GM23338 (cell line): ENCODE measurements around the gene ANKRD13C. TPM values are rescaled to one million over a fixed set of nuclear protein-coding genes. Genes with fewer than 3 reads are reported as not detected.

Experiments used
- ATAC-seq: fragments of 200-7000 bp; cut with Tn5 transposase; 3 replicates; pipeline ENCODE4 v1.9.1; 2020
- DNase-seq: peaks from one replicate; pipeline ENCODE4 v3.0.0-alpha.2; 2015; ENCODE audit warnings: low spot score
- H2AFZ ChIP-seq: fragments of 200-600 bp; sonication (generic); 2 replicates; pipeline ENCODE4 v1.8.0; 2016; ENCODE audit warnings: antibody characterized with exemption, mild to moderate bottlenecking, moderate library complexity
- H3F3A ChIP-seq: fragments of 200-600 bp; sonication (generic); replicated peaks from 2 replicates; pipeline ENCODE4 v1.8.0; 2017; ENCODE audit warnings: antibody characterized with exemption, mixed run types, low read depth
- H3K27ac ChIP-seq: fragments of 200-600 bp; sonication (generic); 2 replicates; pipeline ENCODE4 v1.6.1; 2016; ENCODE audit warnings: low read depth
- H3K27me3 ChIP-seq: fragments of 200-600 bp; sonication (generic); 2 replicates; pipeline ENCODE4 v1.8.0; 2016; ENCODE audit warnings: mild to moderate bottlenecking, mixed run types, moderate library complexity; ENCODE audit not compliant: insufficient read depth
- H3K36me3 ChIP-seq: fragments of 200-600 bp; sonication (generic); 2 replicates; pipeline ENCODE4 v1.8.0; 2016; ENCODE audit warnings: mild to moderate bottlenecking; ENCODE audit not compliant: insufficient read depth
- H3K4me1 ChIP-seq: fragments of 200-600 bp; sonication (generic); 2 replicates; pipeline ENCODE4 v1.8.0; 2016; ENCODE audit warnings: mild to moderate bottlenecking, moderate library complexity; ENCODE audit not compliant: insufficient read depth
- H3K4me2 ChIP-seq: fragments of 200-600 bp; sonication (generic); 2 replicates; pipeline ENCODE4 v1.7.1; 2017; ENCODE audit warnings: mixed run types
- H3K4me3 ChIP-seq: fragments of 200-600 bp; sonication (generic); 2 replicates; pipeline ENCODE4 v1.6.1; 2016; ENCODE audit warnings: mixed run types
- H3K79me2 ChIP-seq: fragments of 200-600 bp; sonication (generic); replicated peaks from 2 replicates; pipeline ENCODE4 v1.8.0; 2017; ENCODE audit warnings: mild to moderate bottlenecking; ENCODE audit not compliant: insufficient read depth
- H3K9me2 ChIP-seq: fragments of 200-600 bp; sonication (generic); 2 replicates; pipeline ENCODE4 v1.8.0; 2017; ENCODE audit not compliant: insufficient read depth
- H4K20me1 ChIP-seq: fragments of 200-600 bp; sonication (generic); replicated peaks from 2 replicates; pipeline ENCODE4 v1.8.0; 2017; ENCODE audit warnings: mild to moderate bottlenecking; ENCODE audit not compliant: insufficient read depth
- H3K27ac Mint-ChIP-seq: 2 replicates; pipeline ENCODE4 v1.8.0; 2020; ENCODE audit warnings: inconsistent platforms, mild to moderate bottlenecking, moderate library complexity, mixed read lengths
- H3K27me3 Mint-ChIP-seq: 3 replicates; pipeline ENCODE4 v1.8.0; 2022; ENCODE audit warnings: low read depth, mild to moderate bottlenecking, moderate library complexity, mixed read lengths, inconsistent platforms; ENCODE audit not compliant: insufficient read depth, poor library complexity
- H3K36me3 Mint-ChIP-seq: 3 replicates; pipeline ENCODE4 v1.8.0; 2021; ENCODE audit warnings: low read depth, mild to moderate bottlenecking, inconsistent platforms, moderate library complexity, mixed read lengths
- H3K4me1 Mint-ChIP-seq: 3 replicates; pipeline ENCODE4 v1.8.0; 2020; ENCODE audit warnings: mild to moderate bottlenecking, inconsistent platforms, mixed read lengths
- H3K4me3 Mint-ChIP-seq: 3 replicates; pipeline ENCODE4 v1.8.0; 2021; ENCODE audit warnings: moderate library complexity, mild to moderate bottlenecking, inconsistent platforms, mixed read lengths
- H3K9me3 Mint-ChIP-seq: 3 replicates; pipeline ENCODE4 v1.8.0; 2020; ENCODE audit warnings: moderate library complexity, mild to moderate bottlenecking, inconsistent platforms, mixed read lengths
- CREB1 ChIP-seq: fragments of 250-450 bp; sonication (Bioruptor Pico); IDR thresholded peaks from 2 replicates; pipeline ENCODE4 v1.5.0; 2020; ENCODE audit warnings: low read depth, mild to moderate bottlenecking, moderate library complexity
- NANOG ChIP-seq: IDR thresholded peaks from 2 replicates; pipeline ENCODE4 v1.6.1; 2016; ENCODE audit warnings: antibody characterized with exemption, borderline replicate concordance
- POLR2AphosphoS5 ChIP-seq: IDR thresholded peaks from 2 replicates; pipeline ENCODE4 v1.6.1; 2016; ENCODE audit warnings: antibody characterized with exemption, low read depth
- ZNF114 ChIP-seq: fragments of 250-450 bp; sonication (Bioruptor Pico); IDR thresholded peaks from 2 replicates; pipeline ENCODE4 v1.5.0; 2020; ENCODE audit warnings: mild to moderate bottlenecking, moderate library complexity
- ZNF331 ChIP-seq: fragments of 250-450 bp; sonication (Bioruptor Pico); IDR thresholded peaks from 2 replicates; pipeline ENCODE4 v1.5.0; 2020; ENCODE audit warnings: low read depth, mild to moderate bottlenecking, moderate library complexity
- long read RNA-seq: library from polyadenylated mRNA; unstranded; transcript quantifications from one replicate; pipeline ENCODE4 v2.0.0, GENCODE V29; 2020; ENCODE audit not compliant: unreplicated experiment
- polyA plus RNA-seq: library from polyadenylated mRNA; unstranded; fragments of >200 nt; fragmentation: Nextera tagmentation; extraction: Ambion mirVana; gene quantifications from 2 replicates; pipeline ENCODE4 v1.2.1, GENCODE V29; 2016
- total RNA-seq: library from RNA; depleted of rRNA; stranded (reverse); fragments of >200 nt; shearing (Covaris generic); gene quantifications from 2 replicates; pipeline ENCODE4 v1.2.3, GENCODE V29; 2014; rRNA removed
- TF ChIP-seq, protein P1 (sequence below): fragments of 250-450 bp; sonication (Bioruptor Pico); IDR thresholded peaks from 2 replicates; pipeline ENCODE4 v1.5.0; 2020; ENCODE audit warnings: mild to moderate bottlenecking, moderate library complexity
- TF ChIP-seq, protein P2 (sequence below): IDR thresholded peaks from 2 replicates; pipeline ENCODE4 v1.6.1; 2016; ENCODE audit warnings: antibody characterized with exemption
- TF ChIP-seq, protein P3 (sequence below): IDR thresholded peaks from one replicate; pipeline ENCODE4 v1.6.1; 2018; ENCODE audit warnings: antibody characterized with exemption; ENCODE audit not compliant: unreplicated experiment

The ANKRD13C gene, protein sequence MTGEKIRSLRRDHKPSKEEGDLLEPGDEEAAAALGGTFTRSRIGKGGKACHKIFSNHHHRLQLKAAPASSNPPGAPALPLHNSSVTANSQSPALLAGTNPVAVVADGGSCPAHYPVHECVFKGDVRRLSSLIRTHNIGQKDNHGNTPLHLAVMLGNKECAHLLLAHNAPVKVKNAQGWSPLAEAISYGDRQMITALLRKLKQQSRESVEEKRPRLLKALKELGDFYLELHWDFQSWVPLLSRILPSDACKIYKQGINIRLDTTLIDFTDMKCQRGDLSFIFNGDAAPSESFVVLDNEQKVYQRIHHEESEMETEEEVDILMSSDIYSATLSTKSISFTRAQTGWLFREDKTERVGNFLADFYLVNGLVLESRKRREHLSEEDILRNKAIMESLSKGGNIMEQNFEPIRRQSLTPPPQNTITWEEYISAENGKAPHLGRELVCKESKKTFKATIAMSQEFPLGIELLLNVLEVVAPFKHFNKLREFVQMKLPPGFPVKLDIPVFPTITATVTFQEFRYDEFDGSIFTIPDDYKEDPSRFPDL
- total RNA-seq, result 22.6 and 32.5 TPM in 2 replicates
- polyA plus RNA-seq, result 10.4 and 12.3 TPM in 2 replicates
- long read RNA-seq, full-length matches to known transcripts, result 3 of 9 reads
- long read RNA-seq, partial matches to known transcripts, result 2 of 9 reads
- long read RNA-seq, other reads (novel, unspliced or antisense), result 4 of 9 reads

DNA sequence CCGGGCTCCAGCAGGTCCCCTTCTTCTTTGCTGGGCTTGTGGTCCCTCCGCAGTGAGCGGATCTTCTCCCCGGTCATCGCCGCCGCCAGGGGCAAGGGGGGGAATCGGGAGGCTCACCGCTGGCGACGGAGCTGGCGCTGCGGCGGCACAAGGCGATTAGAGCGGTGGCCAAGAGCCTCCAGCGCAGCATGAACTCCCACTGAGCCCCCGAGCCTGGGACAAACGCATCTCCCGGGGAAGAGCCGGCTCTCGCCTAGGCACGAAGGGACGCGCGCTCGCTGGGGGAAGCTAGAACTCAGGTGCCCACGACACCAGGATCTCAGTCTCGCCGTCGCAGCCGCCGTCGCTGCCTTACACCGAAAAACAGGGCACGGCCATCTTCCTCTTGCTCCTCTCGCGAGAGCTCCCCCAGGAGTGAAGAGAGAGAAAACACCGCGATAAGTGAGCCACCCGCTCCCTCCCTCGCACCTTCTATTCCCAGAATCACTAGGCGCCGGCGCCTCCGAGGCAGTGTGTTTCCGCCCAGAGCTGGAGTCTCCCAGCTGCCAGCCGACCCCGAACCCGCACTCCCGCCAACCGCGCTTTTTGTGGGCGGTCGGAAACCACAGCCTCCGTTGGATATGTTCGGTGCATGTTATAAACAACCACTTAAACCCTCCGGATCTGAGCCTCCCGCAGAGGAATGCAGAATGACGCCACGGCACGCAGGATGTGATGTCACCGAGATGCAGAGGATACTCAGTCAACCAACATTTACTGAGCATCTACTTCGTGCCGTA is at the start of gene ANKRD13C:
Gene ANKRD13C, minus strand, starts transcription at position 391 of the 779 bp plus-strand sequence. Its CDS starts 314 bp downstream, at position 77.
- Mint-ChIP-seq H3K27me3 (peaks cover 10% of the 10 kb centered on the region), H3K27ac (peak within 1 kb of the TSS; percentile 99), H3K4me3 (peak within 1 kb of the TSS; percentile 86), H3K36me3 (peaks cover 2% of the 10 kb centered on the region; the same call in 1 of the 3 replicates), H3K4me1 (peaks cover 18% of the 10 kb centered on the region), H3K9me3 (no peaks in the 10 kb centered on the region; the same call in 2 of the 3 replicates)
- Histone ChIP-seq H3K4me2 (peak within 1 kb of the TSS; percentile 93), H3K9me2 (no peaks in the 10 kb centered on the region), H3K79me2 (peaks cover 55% of the 10 kb centered on the region), H3K4me3 (peak within 1 kb of the TSS; percentile 74), H3K27ac (peak within 1 kb of the TSS; percentile 99), H3K4me1 (peaks cover 15% of the 10 kb centered on the region), H3F3A (no peaks in the 10 kb centered on the region; the same call in 1 of the 2 replicates), H4K20me1 (peaks cover 22% of the 10 kb centered on the region; the same call in 1 of the 2 replicates), H3K27me3 (no peaks in the 10 kb centered on the region), H3K36me3 (no peaks in the 10 kb centered on the region), H2AFZ (peak within 1 kb of the TSS; percentile 84)
- DNase-seq, result peak; percentile 99
- TF ChIP-seq NANOG (no peak), ZNF331 (CRISPR knock-in tag) (no peak), CREB1 (CRISPR knock-in tag) (peak; percentile 94), POLR2AphosphoS5 (peak; percentile 90), ZNF114 (0 out of 2 replicates have a peak, but pooled peaks have one; percentile 19)
- TF ChIP-seq, protein P1, sequence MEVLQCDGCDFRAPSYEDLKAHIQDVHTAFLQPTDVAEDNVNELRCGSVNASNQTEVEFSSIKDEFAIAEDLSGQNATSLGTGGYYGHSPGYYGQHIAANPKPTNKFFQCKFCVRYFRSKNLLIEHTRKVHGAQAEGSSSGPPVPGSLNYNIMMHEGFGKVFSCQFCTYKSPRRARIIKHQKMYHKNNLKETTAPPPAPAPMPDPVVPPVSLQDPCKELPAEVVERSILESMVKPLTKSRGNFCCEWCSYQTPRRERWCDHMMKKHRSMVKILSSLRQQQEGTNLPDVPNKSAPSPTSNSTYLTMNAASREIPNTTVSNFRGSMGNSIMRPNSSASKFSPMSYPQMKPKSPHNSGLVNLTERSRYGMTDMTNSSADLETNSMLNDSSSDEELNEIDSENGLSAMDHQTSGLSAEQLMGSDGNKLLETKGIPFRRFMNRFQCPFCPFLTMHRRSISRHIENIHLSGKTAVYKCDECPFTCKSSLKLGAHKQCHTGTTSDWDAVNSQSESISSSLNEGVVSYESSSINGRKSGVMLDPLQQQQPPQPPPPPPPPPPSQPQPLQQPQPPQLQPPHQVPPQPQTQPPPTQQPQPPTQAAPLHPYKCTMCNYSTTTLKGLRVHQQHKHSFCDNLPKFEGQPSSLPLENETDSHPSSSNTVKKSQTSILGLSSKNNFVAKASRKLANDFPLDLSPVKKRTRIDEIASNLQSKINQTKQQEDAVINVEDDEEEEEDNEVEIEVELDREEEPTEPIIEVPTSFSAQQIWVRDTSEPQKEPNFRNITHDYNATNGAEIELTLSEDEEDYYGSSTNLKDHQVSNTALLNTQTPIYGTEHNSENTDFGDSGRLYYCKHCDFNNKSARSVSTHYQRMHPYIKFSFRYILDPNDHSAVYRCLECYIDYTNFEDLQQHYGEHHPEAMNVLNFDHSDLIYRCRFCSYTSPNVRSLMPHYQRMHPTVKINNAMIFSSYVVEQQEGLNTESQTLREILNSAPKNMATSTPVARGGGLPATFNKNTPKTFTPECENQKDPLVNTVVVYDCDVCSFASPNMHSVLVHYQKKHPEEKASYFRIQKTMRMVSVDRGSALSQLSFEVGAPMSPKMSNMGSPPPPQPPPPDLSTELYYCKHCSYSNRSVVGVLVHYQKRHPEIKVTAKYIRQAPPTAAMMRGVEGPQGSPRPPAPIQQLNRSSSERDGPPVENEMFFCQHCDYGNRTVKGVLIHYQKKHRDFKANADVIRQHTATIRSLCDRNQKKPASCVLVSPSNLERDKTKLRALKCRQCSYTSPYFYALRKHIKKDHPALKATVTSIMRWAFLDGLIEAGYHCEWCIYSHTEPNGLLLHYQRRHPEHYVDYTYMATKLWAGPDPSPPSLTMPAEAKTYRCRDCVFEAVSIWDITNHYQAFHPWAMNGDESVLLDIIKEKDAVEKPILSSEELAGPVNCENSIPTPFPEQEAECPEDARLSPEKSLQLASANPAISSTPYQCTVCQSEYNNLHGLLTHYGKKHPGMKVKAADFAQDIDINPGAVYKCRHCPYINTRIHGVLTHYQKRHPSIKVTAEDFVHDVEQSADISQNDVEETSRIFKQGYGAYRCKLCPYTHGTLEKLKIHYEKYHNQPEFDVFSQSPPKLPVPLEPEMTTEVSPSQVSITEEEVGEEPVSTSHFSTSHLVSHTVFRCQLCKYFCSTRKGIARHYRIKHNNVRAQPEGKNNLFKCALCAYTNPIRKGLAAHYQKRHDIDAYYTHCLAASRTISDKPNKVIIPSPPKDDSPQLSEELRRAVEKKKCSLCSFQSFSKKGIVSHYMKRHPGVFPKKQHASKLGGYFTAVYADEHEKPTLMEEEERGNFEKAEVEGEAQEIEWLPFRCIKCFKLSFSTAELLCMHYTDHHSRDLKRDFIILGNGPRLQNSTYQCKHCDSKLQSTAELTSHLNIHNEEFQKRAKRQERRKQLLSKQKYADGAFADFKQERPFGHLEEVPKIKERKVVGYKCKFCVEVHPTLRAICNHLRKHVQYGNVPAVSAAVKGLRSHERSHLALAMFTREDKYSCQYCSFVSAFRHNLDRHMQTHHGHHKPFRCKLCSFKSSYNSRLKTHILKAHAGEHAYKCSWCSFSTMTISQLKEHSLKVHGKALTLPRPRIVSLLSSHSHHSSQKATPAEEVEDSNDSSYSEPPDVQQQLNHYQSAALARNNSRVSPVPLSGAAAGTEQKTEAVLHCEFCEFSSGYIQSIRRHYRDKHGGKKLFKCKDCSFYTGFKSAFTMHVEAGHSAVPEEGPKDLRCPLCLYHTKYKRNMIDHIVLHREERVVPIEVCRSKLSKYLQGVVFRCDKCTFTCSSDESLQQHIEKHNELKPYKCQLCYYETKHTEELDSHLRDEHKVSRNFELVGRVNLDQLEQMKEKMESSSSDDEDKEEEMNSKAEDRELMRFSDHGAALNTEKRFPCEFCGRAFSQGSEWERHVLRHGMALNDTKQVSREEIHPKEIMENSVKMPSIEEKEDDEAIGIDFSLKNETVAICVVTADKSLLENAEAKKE (CRISPR knock-in tag), result no peak
- TF ChIP-seq, protein P2, sequence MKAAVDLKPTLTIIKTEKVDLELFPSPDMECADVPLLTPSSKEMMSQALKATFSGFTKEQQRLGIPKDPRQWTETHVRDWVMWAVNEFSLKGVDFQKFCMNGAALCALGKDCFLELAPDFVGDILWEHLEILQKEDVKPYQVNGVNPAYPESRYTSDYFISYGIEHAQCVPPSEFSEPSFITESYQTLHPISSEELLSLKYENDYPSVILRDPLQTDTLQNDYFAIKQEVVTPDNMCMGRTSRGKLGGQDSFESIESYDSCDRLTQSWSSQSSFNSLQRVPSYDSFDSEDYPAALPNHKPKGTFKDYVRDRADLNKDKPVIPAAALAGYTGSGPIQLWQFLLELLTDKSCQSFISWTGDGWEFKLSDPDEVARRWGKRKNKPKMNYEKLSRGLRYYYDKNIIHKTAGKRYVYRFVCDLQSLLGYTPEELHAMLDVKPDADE, result peak; percentile 64; the same call in 1 of the 2 replicates
- TF ChIP-seq, protein P3, sequence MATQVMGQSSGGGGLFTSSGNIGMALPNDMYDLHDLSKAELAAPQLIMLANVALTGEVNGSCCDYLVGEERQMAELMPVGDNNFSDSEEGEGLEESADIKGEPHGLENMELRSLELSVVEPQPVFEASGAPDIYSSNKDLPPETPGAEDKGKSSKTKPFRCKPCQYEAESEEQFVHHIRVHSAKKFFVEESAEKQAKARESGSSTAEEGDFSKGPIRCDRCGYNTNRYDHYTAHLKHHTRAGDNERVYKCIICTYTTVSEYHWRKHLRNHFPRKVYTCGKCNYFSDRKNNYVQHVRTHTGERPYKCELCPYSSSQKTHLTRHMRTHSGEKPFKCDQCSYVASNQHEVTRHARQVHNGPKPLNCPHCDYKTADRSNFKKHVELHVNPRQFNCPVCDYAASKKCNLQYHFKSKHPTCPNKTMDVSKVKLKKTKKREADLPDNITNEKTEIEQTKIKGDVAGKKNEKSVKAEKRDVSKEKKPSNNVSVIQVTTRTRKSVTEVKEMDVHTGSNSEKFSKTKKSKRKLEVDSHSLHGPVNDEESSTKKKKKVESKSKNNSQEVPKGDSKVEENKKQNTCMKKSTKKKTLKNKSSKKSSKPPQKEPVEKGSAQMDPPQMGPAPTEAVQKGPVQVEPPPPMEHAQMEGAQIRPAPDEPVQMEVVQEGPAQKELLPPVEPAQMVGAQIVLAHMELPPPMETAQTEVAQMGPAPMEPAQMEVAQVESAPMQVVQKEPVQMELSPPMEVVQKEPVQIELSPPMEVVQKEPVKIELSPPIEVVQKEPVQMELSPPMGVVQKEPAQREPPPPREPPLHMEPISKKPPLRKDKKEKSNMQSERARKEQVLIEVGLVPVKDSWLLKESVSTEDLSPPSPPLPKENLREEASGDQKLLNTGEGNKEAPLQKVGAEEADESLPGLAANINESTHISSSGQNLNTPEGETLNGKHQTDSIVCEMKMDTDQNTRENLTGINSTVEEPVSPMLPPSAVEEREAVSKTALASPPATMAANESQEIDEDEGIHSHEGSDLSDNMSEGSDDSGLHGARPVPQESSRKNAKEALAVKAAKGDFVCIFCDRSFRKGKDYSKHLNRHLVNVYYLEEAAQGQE, result no peak
- peak; percentile 95 for ATAC-seq
